ENCODE data around the gene FADS2. TPM values are rescaled to one million over a fixed set of nuclear protein-coding genes. Genes with fewer than 3 reads are reported as not detected.
A peak's percentile ranks its signal among the peaks of the same experiment; 100 is the strongest.

Gene FADS2
- total and polyA plus RNA-seq, 2 of the 13 experiments (the other 11 are each of a cell fraction or from before 2014, with no cell fraction given), result 90.1 to 124 TPM

GRCh38 chr11:61890529-61891330 is 62.6 kb downstream of the FADS2 start (continued):
- TF ChIP-seq ATF2 (CRISPR knock-in tag; IDR thresholded peaks at IDR 0.05), result no peak
- no peak for TF ChIP-seq HNF4G (IDR thresholded peaks at IDR 0.05; ENCODE audit: borderline replicate concordance, low read depth, low read length)
- TF ChIP-seq HNF4G (CRISPR knock-in tag; IDR thresholded peaks at IDR 0.05; ENCODE audit: borderline replicate concordance, low read depth), result no peak
- no peak for TF ChIP-seq IRF2 (CRISPR knock-in tag; IDR thresholded peaks at IDR 0.05)
- TF ChIP-seq TAF1 (CRISPR knock-in tag; IDR thresholded peaks at IDR 0.05), result peak; percentile 30; the same call in 1 of the 2 replicates
- TF ChIP-seq ZBTB25 (CRISPR knock-in tag; IDR thresholded peaks at IDR 0.05), result no peak
- 0 out of 2 replicates have a peak, but pooled peaks have one; percentile 11 for TF ChIP-seq ZSCAN25 (CRISPR knock-in tag; IDR thresholded peaks at IDR 0.05)
- no peak for TF ChIP-seq MED8 (CRISPR knock-in tag; IDR thresholded peaks at IDR 0.05; ENCODE audit: insufficient replicate concordance)
- no peak for TF ChIP-seq BATF2 (CRISPR knock-in tag; IDR thresholded peaks at IDR 0.05)
- no peak; the same call in 1 of the 2 replicates for TF ChIP-seq HINFP (CRISPR knock-in tag; IDR thresholded peaks at IDR 0.05; ENCODE audit: low read depth)
- no peak for TF ChIP-seq NFKBIZ (CRISPR knock-in tag; IDR thresholded peaks at IDR 0.05)
- TF ChIP-seq TBX3 (IDR thresholded peaks at IDR 0.05; ENCODE audit: borderline replicate concordance), result no peak
- peak; percentile 51; the same call in 1 of the 2 replicates for TF ChIP-seq HDAC1 (CRISPR knock-in tag; IDR thresholded peaks at IDR 0.05)
- no peak for TF ChIP-seq MLLT10 (CRISPR knock-in tag; IDR thresholded peaks at IDR 0.05)
- no peak for TF ChIP-seq SAFB2 (CRISPR knock-in tag; IDR thresholded peaks at IDR 0.05; ENCODE audit: borderline replicate concordance, low read depth)
- no peak for TF ChIP-seq ZNF543 (CRISPR knock-in tag; IDR thresholded peaks at IDR 0.05)
- TF ChIP-seq MAFG (CRISPR knock-in tag; IDR thresholded peaks at IDR 0.05), result no peak
- no peak for TF ChIP-seq ZNF562 (CRISPR knock-in tag; IDR thresholded peaks at IDR 0.05; ENCODE audit: borderline replicate concordance)
- no peak for TF ChIP-seq PRDM10 (CRISPR knock-in tag; IDR thresholded peaks at IDR 0.05; ENCODE audit: low read depth)

Measured in HepG2 (cell line).